ENCODE measurements around the gene GPD2.
"Not testable (repeated sequence)": the region's sequence is repeated elsewhere in the genome, so short reads cannot be mapped to it uniquely, and the experiment has no call there.

GPD2 gene

DNA sequence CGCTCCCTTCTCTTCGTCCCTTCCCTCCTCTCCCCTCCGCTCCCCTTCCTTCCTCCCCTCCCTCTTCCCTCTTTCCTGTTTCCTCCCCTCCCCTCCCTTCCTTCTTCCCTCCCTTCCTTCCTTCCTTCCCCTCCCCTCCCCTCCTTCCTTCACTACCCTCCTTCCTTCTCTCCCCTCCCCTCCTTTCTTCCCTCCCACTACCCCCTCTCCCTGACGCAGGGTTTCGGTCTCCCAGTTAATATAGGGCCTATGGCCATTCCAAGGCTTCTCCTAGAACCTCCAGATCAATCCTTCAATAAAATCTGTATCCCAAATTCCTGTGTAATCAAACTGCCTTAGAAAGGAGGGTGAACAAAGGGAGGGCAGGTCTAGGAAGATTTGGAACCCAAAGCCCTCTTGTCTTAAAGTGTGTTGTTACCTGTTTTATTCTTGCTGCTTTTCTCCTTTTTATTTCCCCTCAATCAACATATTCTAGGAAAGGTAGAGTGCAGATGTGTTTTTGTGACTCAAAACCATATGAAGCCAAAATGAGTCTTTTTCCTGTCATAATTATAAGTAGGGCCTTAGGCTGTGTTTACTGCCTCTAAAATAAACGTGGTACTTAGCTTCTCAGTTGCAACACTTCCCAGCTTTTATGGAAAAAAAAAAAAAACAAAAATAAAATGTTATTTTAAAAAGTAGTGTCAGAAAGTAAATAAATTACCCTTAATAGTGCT, 53.7 kb downstream of the GPD2 start:
- TF ChIP-seq ZNF274 (IDR thresholded peaks at IDR 0.05; ENCODE audit: low read depth, low read length) (no peak), SUZ12 (IDR thresholded peaks at IDR 0.05; ENCODE audit: extremely low read depth, insufficient read depth, insufficient read length) (no peak), YY1 (IDR thresholded peaks at IDR 0.05; ENCODE audit: insufficient read depth, insufficient read length) (no peak)
- Histone ChIP-seq H3K9me3 (ENCODE audit: insufficient read depth, low read length) (no peaks in the 10 kb centered on the region), H3K36me3 (ENCODE audit: insufficient read depth, insufficient read length, low read length) (no peaks in the 10 kb centered on the region), H3K27me3 (ENCODE audit: insufficient read depth, insufficient read length) (no peaks in the 10 kb centered on the region), H3K4me3 (ENCODE audit: insufficient read length, low read depth) (no peak overlapping the region), H3K9ac (ENCODE audit: insufficient read length, low read depth) (no peak overlapping the region), H3K4me1 (ENCODE audit: insufficient read depth, insufficient read length) (no peaks in the 10 kb centered on the region)
- DNase-seq (ENCODE audit: low read depth, low spot score) = no peak

DNA sequence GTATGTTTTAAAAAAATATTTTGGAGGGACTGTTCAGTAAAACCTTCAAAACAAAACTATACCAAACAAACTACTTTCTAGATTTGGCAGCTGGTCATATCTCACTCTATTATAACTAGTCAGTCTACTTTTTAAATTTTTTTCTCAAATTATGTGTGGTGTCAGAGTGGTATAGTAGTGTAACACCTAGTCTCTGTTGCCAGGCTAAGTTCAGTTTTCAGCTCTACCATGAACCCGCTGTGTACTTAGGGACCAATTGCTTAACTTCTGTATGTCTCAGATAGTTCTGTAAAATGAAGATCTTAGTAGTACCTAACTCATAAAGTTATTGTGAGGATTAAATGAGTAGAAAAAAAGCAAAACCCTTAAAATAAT, 54.3 kb downstream of the GPD2 start:
- no peak for TF ChIP-seq YY1 (IDR thresholded peaks at IDR 0.05; ENCODE audit: insufficient read depth, insufficient read length)
- no peak for TF ChIP-seq ZNF274 (IDR thresholded peaks at IDR 0.05; ENCODE audit: low read depth, low read length)
- no peak for DNase-seq (ENCODE audit: low read depth, low spot score)
- H3K9me3 ChIP-seq (ENCODE audit: insufficient read depth, low read length) = no peaks in the 10 kb centered on the region

GRCh38 chr2:156491176-156491575, 55.0 kb downstream of the GPD2 start:
- Histone ChIP-seq H3K4me3 (ENCODE audit: insufficient read length, low read depth) (no peak overlapping the region), H3K36me3 (ENCODE audit: insufficient read depth, insufficient read length, low read length) (peaks cover 6% of the 10 kb centered on the region), H3K9ac (ENCODE audit: insufficient read length, low read depth) (no peak overlapping the region), H3K27me3 (ENCODE audit: insufficient read depth, insufficient read length) (no peaks in the 10 kb centered on the region), H3K4me1 (ENCODE audit: insufficient read depth, insufficient read length) (no peaks in the 10 kb centered on the region), H3K9me3 (ENCODE audit: insufficient read depth, low read length) (no peaks in the 10 kb centered on the region)
- TF ChIP-seq YY1 (IDR thresholded peaks at IDR 0.05; ENCODE audit: insufficient read depth, insufficient read length) (no peak), ZNF274 (IDR thresholded peaks at IDR 0.05; ENCODE audit: low read depth, low read length) (no peak), SUZ12 (IDR thresholded peaks at IDR 0.05; ENCODE audit: extremely low read depth, insufficient read depth, insufficient read length) (no peak)
- DNase-seq (ENCODE audit: low read depth, low spot score) = no peak

More for the DNA sequence above, 54.3 kb downstream of the GPD2 start:
- Histone ChIP-seq H3K4me1 (ENCODE audit: insufficient read depth, insufficient read length) (no peaks in the 10 kb centered on the region), H3K9ac (ENCODE audit: insufficient read length, low read depth) (no peak overlapping the region), H3K27me3 (ENCODE audit: insufficient read depth, insufficient read length) (no peaks in the 10 kb centered on the region), H3K36me3 (ENCODE audit: insufficient read depth, insufficient read length, low read length) (peaks cover 2% of the 10 kb centered on the region), H3K4me3 (ENCODE audit: insufficient read length, low read depth) (no peak overlapping the region)

DNA sequence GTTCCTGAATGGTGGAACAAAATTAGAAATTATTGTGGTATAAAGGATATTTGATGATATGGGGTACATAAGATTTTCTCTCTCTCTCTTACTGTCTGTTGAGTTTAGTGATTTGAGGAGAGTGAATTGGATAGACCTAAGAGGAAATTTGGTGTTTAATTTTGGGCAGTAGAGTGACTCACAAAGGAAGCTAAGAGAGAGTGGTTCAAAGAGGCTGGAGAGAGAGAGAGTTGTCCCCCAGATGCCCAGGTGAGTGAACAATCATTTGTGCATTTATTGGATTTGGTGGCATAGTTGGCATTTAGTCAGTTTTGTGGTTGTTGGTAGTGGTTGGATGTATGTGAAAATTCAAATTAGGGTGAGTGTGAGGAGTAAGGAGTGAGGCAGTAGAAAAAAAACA, 56.8 kb downstream of the GPD2 start:
- no peaks in the 10 kb centered on the region for H3K4me1 ChIP-seq (ENCODE audit: insufficient read depth, insufficient read length)

DNA sequence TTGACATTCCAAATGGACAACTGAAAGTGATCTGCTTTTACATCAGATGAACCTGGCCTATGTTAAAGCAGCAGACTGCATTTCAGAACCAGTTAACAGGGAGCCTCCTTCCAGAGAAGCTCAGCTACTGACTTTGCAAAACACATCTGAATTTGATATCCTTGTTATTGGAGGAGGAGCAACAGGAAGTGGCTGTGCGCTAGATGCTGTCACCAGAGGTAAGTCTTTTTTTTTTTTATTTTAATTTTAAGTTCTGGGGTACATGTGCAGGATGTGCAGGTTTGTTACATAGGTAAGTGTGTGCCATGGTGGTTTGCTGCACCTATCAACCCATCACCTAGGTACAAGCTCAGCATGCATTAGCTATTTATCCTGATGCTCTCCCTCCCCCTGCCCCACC, 59.8 kb downstream of the GPD2 start:
- not testable (repeated sequence) for H3K36me3 ChIP-seq (ENCODE audit: insufficient read depth, insufficient read length, low read length); H3K4me1 ChIP-seq (ENCODE audit: insufficient read depth, insufficient read length); DNase-seq (ENCODE audit: low read depth, low spot score)

More for the DNA sequence above, 56.8 kb downstream of the GPD2 start:
- no peak for DNase-seq (ENCODE audit: low read depth, low spot score)
- no peak overlapping the region for H3K9ac ChIP-seq (ENCODE audit: insufficient read length, low read depth)
- no peak overlapping the region for H3K4me3 ChIP-seq (ENCODE audit: insufficient read length, low read depth)
- no peak for TF ChIP-seq YY1 (IDR thresholded peaks at IDR 0.05; ENCODE audit: insufficient read depth, insufficient read length)
- TF ChIP-seq SUZ12 (IDR thresholded peaks at IDR 0.05; ENCODE audit: extremely low read depth, insufficient read depth, insufficient read length) = no peak
- H3K27me3 ChIP-seq (ENCODE audit: insufficient read depth, insufficient read length) = no peaks in the 10 kb centered on the region
- H3K9me3 ChIP-seq (ENCODE audit: insufficient read depth, low read length) = no peaks in the 10 kb centered on the region
- peaks cover 7% of the 10 kb centered on the region for H3K36me3 ChIP-seq (ENCODE audit: insufficient read depth, insufficient read length, low read length)

DNA sequence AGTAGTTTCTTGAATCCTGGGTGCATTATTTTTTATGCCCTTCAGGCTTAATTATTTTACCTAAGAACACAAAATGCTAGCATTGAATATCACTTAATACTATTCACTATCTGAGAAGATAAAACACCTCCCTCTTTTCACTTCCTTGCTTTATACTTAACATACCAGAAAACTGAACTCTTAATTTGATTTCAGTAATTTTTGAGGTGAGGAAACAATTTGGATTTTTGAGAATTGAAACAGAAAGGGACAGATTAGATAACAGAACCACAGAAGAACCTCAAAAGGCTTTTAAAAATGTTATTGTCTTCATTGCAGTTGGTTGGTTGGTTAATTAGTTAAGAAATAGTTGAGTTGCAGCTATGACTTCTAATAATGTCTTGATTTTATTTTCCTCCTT, 69.5 kb downstream of the GPD2 start:
- no peak for TF ChIP-seq SUZ12 (IDR thresholded peaks at IDR 0.05; ENCODE audit: extremely low read depth, insufficient read depth, insufficient read length)
- no peak for TF ChIP-seq ZNF274 (IDR thresholded peaks at IDR 0.05; ENCODE audit: low read depth, low read length)
- TF ChIP-seq YY1 (IDR thresholded peaks at IDR 0.05; ENCODE audit: insufficient read depth, insufficient read length) = no peak
- no peaks in the 10 kb centered on the region for H3K27me3 ChIP-seq (ENCODE audit: insufficient read depth, insufficient read length)
- no peaks in the 10 kb centered on the region for H3K9me3 ChIP-seq (ENCODE audit: insufficient read depth, low read length)
- no peaks in the 10 kb centered on the region for H3K4me1 ChIP-seq (ENCODE audit: insufficient read depth, insufficient read length)
- no peak overlapping the region for H3K9ac ChIP-seq (ENCODE audit: insufficient read length, low read depth)
- DNase-seq (ENCODE audit: low read depth, low spot score) = no peak
- H3K36me3 ChIP-seq (ENCODE audit: insufficient read depth, insufficient read length, low read length) = peaks cover 2% of the 10 kb centered on the region
- no peak overlapping the region for H3K4me3 ChIP-seq (ENCODE audit: insufficient read length, low read depth)

More for the DNA sequence above, 59.8 kb downstream of the GPD2 start:
- H3K27me3 ChIP-seq (ENCODE audit: insufficient read depth, insufficient read length); H3K4me3 ChIP-seq (ENCODE audit: insufficient read length, low read depth); H3K9me3 ChIP-seq (ENCODE audit: insufficient read depth, low read length); H3K9ac ChIP-seq (ENCODE audit: insufficient read length, low read depth): not testable (repeated sequence)

DNA sequence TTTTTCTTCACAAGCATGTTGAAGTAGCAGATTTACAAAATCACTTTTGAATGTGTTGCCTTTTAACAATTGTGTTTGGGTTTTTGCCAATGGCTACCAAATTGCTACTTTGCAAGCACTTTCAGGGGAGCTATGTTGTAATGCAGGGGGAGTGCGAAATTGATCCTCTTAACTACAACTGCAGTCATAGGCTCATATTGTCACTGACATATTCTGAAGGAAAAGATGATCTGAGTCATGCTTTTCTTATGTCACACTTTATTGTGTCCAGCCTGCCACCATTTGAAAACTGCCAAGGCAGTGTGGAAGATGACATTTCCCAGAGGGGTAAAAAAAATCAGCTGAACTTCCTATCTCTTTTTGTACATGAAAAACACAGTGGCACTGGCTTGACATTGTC, 74.9 kb downstream of the GPD2 start:
- Histone ChIP-seq H3K27me3 (ENCODE audit: insufficient read depth, insufficient read length) (no peaks in the 10 kb centered on the region), H3K4me1 (ENCODE audit: insufficient read depth, insufficient read length) (no peaks in the 10 kb centered on the region), H3K9me3 (ENCODE audit: insufficient read depth, low read length) (no peaks in the 10 kb centered on the region), H3K9ac (ENCODE audit: insufficient read length, low read depth) (no peak overlapping the region), H3K36me3 (ENCODE audit: insufficient read depth, insufficient read length, low read length) (peaks cover 28% of the 10 kb centered on the region), H3K4me3 (ENCODE audit: insufficient read length, low read depth) (no peak overlapping the region)
- DNase-seq (ENCODE audit: low read depth, low spot score) = no peak
- TF ChIP-seq SUZ12 (IDR thresholded peaks at IDR 0.05; ENCODE audit: extremely low read depth, insufficient read depth, insufficient read length) (no peak), YY1 (IDR thresholded peaks at IDR 0.05; ENCODE audit: insufficient read depth, insufficient read length) (no peak), ZNF274 (IDR thresholded peaks at IDR 0.05; ENCODE audit: low read depth, low read length) (no peak)

DNA sequence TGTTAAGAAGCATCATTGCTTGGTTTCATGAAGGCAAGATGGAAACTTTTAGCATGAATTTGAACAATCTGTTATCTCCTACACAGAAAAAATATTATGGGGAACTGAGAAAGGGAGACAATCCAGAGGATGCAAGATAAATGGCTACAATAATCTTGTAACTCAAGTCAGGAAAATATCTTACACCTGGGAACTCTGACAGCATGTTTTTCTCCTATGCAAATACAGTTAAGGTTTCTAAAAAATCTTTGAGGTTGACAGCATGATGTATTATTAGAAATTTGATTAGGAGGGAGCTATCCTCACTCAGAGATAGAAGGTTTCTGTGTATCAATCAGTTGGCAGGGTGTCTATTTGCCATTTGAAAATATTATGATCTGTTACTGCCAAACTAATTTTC, 75.6 kb downstream of the GPD2 start:
- DNase-seq (ENCODE audit: low read depth, low spot score) = no peak
- H3K27me3 ChIP-seq (ENCODE audit: insufficient read depth, insufficient read length) = no peaks in the 10 kb centered on the region
- TF ChIP-seq YY1 (IDR thresholded peaks at IDR 0.05; ENCODE audit: insufficient read depth, insufficient read length) = no peak
- no peak for TF ChIP-seq SUZ12 (IDR thresholded peaks at IDR 0.05; ENCODE audit: extremely low read depth, insufficient read depth, insufficient read length)
- TF ChIP-seq ZNF274 (IDR thresholded peaks at IDR 0.05; ENCODE audit: low read depth, low read length) = no peak

More for the DNA sequence above, 75.6 kb downstream of the GPD2 start:
- Histone ChIP-seq H3K9me3 (ENCODE audit: insufficient read depth, low read length) (no peaks in the 10 kb centered on the region), H3K4me1 (ENCODE audit: insufficient read depth, insufficient read length) (no peaks in the 10 kb centered on the region), H3K36me3 (ENCODE audit: insufficient read depth, insufficient read length, low read length) (peaks cover 32% of the 10 kb centered on the region), H3K4me3 (ENCODE audit: insufficient read length, low read depth) (no peak overlapping the region), H3K9ac (ENCODE audit: insufficient read length, low read depth) (no peak overlapping the region)

Measured in NT2/D1 (cell line).